Subcutaneous abdominal adipose tissue (tissue), 5 donors: Measurements from ENCODE around the gene NSA2.
A peak's percentile ranks its signal among the peaks of the same experiment; 100 is the strongest.
"Not testable (repeated sequence)": the region's sequence is repeated elsewhere in the genome, so short reads cannot be mapped to it uniquely, and the experiment has no call there.

ENCODE experiments used
- H3K27ac ChIP-seq: one replicate; pipeline ENCODE4 v1.7.0; 2013; ENCODE audit warnings: low read depth, mild to moderate bottlenecking, inconsistent platforms, low read length, moderate library complexity
- H3K27me3 ChIP-seq, 5 donors: one replicate each; pipeline ENCODE4 v1.7.0; 2013; ENCODE audit warnings: low read length in 5 of 5, inconsistent platforms in 1 of 5; ENCODE audit not compliant: control insufficient read depth in 5 of 5, insufficient read depth in 4 of 5
- H3K36me3 ChIP-seq, 5 donors: one replicate each; pipeline ENCODE4 v1.7.0; 2013; ENCODE audit warnings: low read length in 5 of 5; ENCODE audit not compliant: control insufficient read depth in 5 of 5, insufficient read depth in 5 of 5
- H3K4me1 ChIP-seq, 5 donors: one replicate each; pipeline ENCODE4 v1.7.0; 2013; ENCODE audit warnings: low read length in 5 of 5, mild to moderate bottlenecking in 3 of 5, moderate library complexity in 1 of 5; ENCODE audit not compliant: control insufficient read depth in 5 of 5, insufficient read depth in 5 of 5
- H3K4me3 ChIP-seq, 5 donors: one replicate each; pipeline ENCODE4 v1.7.0; 2013; ENCODE audit warnings: low read length in 5 of 5, low read depth in 1 of 5
- H3K9ac ChIP-seq, 5 donors: one replicate each; pipeline ENCODE4 v1.7.0; 2013; ENCODE audit warnings: low read length in 5 of 5, mild to moderate bottlenecking in 4 of 5, moderate library complexity in 3 of 5
- H3K9me3 ChIP-seq, 5 donors: one replicate each; pipeline ENCODE4 v1.7.0; 2013; ENCODE audit warnings: low read length in 5 of 5; ENCODE audit not compliant: control insufficient read depth in 5 of 5
- donor health status: healthy.
- donor health status: healthy.
- donor health status: healthy.
- donor health status: healthy.
- donor health status: healthy.

Gene NSA2

DNA sequence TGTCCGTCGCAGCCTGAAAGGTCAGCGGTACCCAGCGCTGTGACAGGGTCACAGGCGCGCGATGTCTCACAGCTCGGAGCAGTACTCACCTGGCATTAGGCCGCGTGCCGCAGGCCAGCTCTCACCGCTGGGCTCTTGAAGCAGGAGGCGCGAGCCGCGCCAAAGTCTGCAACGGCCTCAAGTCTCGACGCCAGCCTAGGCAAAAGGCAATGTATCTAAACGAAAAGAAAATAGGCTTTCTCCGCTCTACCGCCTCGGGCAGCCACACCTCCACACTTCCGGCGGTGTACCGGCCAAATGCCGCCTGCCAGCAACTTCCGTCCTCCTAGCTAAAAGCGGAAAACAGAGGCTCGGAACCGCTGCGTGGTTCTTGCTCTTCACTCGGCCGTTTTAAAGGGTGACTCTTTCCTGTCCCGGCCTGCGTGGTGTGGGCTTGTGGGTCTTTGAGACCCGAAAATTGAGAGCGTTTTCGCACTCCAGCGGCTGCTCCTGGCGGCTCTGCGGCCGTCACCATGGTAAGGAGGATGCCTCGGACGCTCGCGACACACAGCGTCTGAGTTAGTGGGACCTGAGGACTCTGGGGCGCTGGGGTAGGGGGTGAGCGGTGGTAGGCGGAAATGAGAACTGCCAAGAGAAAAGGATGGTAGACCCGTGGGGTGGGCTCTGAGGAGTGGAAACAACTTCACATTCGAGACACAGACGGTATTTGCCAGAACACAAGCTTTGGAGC lies at the start of gene NSA2, which contains the start of gene GFM2:
NSA2 (plus strand) TSS at position 401 of the 730 bp plus-strand sequence; CDS start at position 513, 112 bp downstream.
GFM2 (minus strand) TSS at position 269 of the 730 bp plus-strand sequence. CDS start 3,375 bp downstream, outside the sequence.
- peak within 1 kb of the TSS; percentile 95 to 100 (median 97) for H3K4me3 ChIP-seq
- H3K9me3 ChIP-seq = no peaks in the 10 kb centered on the region
- peak within 1 kb of the TSS; percentile 96 for H3K27ac ChIP-seq
- peaks cover 19 to 31% (median 26%) of the 10 kb centered on the region in 5 donors for H3K36me3 ChIP-seq
- peaks cover 5 to 29% (median 26%) of the 10 kb centered on the region in 5 donors for H3K4me1 ChIP-seq
- peak within 1 kb of the TSS; percentile 83 to 99 (median 95) for H3K9ac ChIP-seq
- no peaks in the 10 kb centered on the region for H3K27me3 ChIP-seq

GRCh38 chr5:74717596-74717995 lies 49.5 kb upstream of the NSA2 start:
- Histone ChIP-seq H3K9me3 (no peaks in the 10 kb centered on the region), H3K27ac (no peak overlapping the region), H3K9ac (no peak overlapping the region), H3K4me1 (no peaks in the 10 kb centered on the region), H3K36me3 (peaks cover 42 to 77% (median 54%) of the 10 kb centered on the region in 5 donors), H3K4me3 (no peak overlapping the region), H3K27me3 (no peaks in the 10 kb centered on the region)

DNA sequence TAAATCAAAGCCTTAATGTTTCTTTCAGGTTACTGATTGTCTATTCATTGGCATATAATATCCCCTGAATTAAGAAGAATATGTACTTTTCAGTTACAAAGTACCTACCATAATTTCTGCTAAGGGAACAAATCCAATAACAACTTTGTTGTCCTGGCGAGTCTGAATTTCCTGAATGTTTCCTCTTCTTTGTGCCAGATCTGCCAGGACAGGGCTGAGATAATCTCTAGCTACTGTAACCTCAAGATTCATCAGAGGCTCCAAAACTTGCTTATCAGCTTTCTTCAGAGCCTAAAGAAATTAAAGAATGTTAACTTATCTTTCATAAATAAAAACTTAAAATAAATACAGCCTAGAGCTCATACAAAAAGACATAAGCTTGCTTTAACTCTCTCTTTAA lies 44.8 kb upstream of the NSA2 start:
- H3K4me3 ChIP-seq = no peak overlapping the region
- no peak overlapping the region for H3K9ac ChIP-seq
- no peaks in the 10 kb centered on the region for H3K4me1 ChIP-seq
- no peak overlapping the region for H3K27ac ChIP-seq
- H3K9me3 ChIP-seq = no peaks in the 10 kb centered on the region
- H3K27me3 ChIP-seq = no peaks in the 10 kb centered on the region
- H3K36me3 ChIP-seq = peaks cover 48 to 81% (median 70%) of the 10 kb centered on the region in 5 donors

- Histone ChIP-seq H3K4me1 (no peaks in the 10 kb centered on the region), H3K27ac (no peak overlapping the region)
These were observed 41.7 kb upstream of the NSA2 start for GRCh38 chr5:74725331-74725730.

DNA sequence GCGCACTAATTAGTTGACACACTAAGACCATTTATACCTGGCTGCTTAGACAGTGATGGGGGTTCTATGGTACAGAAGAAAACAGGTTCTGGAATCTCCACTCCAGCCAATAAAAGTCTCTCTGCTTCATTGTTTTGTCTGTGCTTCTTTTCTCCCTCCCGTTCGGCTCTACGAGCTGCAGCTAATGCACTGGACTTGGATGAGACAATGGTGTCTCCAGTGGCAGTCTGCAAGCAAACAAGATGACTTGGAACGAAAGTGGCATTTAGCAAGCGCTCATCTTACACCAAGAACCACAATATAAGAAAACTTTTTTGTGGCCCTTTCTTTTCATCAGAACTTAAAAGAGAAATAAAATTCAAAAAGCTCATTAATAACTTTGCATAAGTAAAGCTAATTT lies 30.3 kb upstream of the NSA2 start:
- Histone ChIP-seq H3K36me3 (peaks cover 41 to 68% (median 58%) of the 10 kb centered on the region in 5 donors), H3K4me1 (no peaks in the 10 kb centered on the region), H3K9ac (no peak overlapping the region), H3K4me3 (no peak overlapping the region), H3K9me3 (no peaks in the 10 kb centered on the region), H3K27ac (no peak overlapping the region), H3K27me3 (no peaks in the 10 kb centered on the region)

More at GRCh38 chr5:74725331-74725730, 41.7 kb upstream of the NSA2 start:
- H3K9ac ChIP-seq = no peak overlapping the region
- no peak overlapping the region for H3K4me3 ChIP-seq
- peaks cover 40 to 76% (median 67%) of the 10 kb centered on the region in 5 donors for H3K36me3 ChIP-seq
- H3K9me3 ChIP-seq = no peaks in the 10 kb centered on the region
- no peaks in the 10 kb centered on the region for H3K27me3 ChIP-seq

DNA sequence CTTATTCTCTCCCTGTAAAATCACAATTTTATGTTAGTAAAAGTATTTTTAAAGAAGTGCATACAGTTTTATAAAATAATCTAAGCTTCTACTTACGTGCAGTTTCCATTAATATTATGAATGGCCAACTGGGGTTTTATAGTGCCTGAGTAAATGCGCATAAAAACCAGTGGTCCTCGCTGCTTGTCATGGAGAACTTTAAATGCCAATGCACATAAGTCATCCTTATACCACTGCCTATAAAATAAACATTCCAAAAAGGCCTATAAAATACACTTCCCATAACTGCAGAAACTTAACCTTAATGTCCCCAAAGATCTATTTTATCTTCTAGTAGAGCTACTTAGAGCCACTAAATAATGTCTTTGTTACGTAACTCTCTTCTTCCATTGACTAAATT lies 28.6 kb upstream of the NSA2 start:
- H3K4me1 ChIP-seq = no peaks in the 10 kb centered on the region
- no peaks in the 10 kb centered on the region for H3K27me3 ChIP-seq
- no peak overlapping the region for H3K4me3 ChIP-seq
- no peak overlapping the region for H3K27ac ChIP-seq
- H3K9ac ChIP-seq = no peak overlapping the region
- H3K9me3 ChIP-seq = no peaks in the 10 kb centered on the region
- peaks cover 44 to 70% (median 52%) of the 10 kb centered on the region in 5 donors for H3K36me3 ChIP-seq

- not testable (repeated sequence) for H3K27ac ChIP-seq, H3K9me3 ChIP-seq, H3K4me1 ChIP-seq, H3K9ac ChIP-seq, H3K4me3 ChIP-seq, H3K27me3 ChIP-seq
- H3K36me3 ChIP-seq = peaks cover 50 to 70% (median 59%) of the 10 kb centered on the region in 5 donors
These were observed 18.3 kb upstream of the NSA2 start for GRCh38 chr5:74748742-74749141.

DNA sequence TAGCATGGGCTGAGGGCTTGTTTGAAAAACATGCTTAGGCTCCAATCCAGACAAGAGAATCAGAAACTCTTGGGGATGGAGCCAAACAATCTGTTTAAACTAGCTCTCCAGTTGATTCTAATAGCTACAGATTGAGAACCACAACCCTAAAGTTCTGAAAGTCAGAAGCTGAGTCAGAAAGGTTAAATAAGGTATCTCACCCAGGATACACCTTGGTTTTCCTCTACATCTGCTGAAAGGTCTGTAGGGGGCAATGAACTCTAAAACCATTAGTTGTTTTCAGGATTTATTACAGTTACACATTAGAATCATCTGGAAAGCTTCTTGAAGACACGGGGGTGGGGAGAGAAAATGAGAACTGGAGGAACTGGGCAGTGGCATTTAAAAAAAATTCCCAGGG lies 5.8 kb upstream of the NSA2 start:
- Histone ChIP-seq H3K9me3 (no peaks in the 10 kb centered on the region), H3K27ac (no peak overlapping the region), H3K9ac (no peak overlapping the region), H3K27me3 (no peaks in the 10 kb centered on the region), H3K36me3 (peaks cover 27 to 51% (median 34%) of the 10 kb centered on the region in 5 donors), H3K4me3 (no peak overlapping the region), H3K4me1 (peaks cover 3 to 16% (median 14%) of the 10 kb centered on the region in 5 donors)

DNA sequence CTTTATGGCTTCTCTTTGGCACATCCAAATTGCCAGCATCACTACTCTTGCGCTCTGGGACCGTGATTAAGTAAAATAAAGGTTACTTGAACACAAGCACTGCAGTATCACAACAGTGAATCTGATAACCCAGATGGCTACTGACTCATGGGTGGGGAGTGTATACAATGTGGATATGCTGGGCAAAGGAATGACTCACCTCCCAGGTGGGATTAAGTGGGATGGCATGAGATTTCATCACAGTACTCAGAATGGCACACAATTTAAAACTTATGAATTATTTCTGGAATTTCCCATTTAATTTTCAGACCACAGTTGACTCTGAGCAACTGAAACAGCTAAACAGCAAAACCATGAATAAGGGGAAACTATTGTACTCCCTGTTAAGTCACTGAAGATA lies 4.5 kb upstream of the NSA2 start:
- H3K9ac ChIP-seq = no peak overlapping the region
- no peak overlapping the region for H3K27ac ChIP-seq
- no peaks in the 10 kb centered on the region for H3K9me3 ChIP-seq
- peaks cover 20 to 41% (median 28%) of the 10 kb centered on the region in 5 donors for H3K36me3 ChIP-seq
- peaks cover 3 to 22% (median 19%) of the 10 kb centered on the region in 5 donors for H3K4me1 ChIP-seq
- H3K4me3 ChIP-seq = no peak overlapping the region
- no peaks in the 10 kb centered on the region for H3K27me3 ChIP-seq

DNA sequence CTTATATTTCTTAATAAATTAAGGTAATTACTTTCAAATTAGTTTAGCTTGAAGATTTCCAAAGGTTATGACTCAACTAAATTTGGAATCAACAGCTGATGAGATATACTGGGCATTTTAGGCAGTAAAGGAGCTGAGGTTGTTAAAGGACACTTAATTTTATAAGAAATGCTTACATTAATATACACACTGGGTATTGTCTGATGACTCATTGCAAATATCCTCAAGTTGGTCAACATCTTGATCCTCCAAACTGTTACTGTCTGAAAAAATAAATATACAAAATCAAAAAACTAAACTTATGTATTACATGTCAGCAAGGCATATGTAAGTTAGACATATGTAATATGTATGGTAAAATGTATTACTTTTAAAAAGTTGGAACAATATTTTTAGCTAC lies 3.5 kb upstream of the NSA2 start:
- Histone ChIP-seq H3K9me3 (no peaks in the 10 kb centered on the region), H3K9ac (peak overlapping the region in 1 of 5 donors; percentile 56), H3K27ac (no peak overlapping the region), H3K27me3 (no peaks in the 10 kb centered on the region), H3K4me1 (peaks cover 5 to 29% (median 26%) of the 10 kb centered on the region in 5 donors), H3K4me3 (no peak overlapping the region), H3K36me3 (peaks cover 11 to 35% (median 22%) of the 10 kb centered on the region in 5 donors)
